ENCODE data around the gene SUPT3H.
"Not testable (repeated sequence)": the region's sequence is repeated elsewhere in the genome, so short reads cannot be mapped to it uniquely, and the experiment has no call there.

Gene SUPT3H

DNA sequence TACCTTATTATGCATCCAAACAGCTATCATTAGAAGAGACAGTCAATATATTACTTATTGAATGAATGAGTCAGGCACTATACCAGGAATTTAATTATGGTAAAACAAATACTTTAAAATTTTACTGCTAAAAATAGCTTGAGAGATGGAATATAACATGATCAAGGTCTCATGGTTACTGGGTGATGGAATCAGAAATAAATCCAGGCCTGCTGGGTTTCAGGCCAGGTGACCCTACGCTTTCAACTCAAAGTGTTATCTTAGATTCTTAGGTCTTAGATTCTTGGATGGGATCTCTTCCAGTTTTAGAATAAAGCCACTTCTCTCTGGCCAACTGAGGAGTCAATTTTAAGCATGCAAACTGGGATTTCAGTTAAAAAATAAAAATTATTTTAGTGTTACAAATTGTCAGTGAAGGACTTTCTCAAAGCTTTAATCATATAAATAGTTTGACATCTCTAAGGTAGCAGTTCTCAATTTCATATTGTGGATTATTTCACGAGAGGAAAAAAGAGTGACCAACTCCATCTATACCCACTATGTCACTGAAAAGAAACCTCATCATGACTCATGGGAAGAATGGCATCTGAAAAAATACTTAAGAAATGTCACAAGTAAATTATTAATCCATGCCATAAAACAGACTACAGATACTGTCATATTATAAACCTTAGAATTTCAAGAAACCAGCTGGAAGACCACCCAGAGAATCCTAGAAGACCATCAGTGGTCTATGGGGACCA lies 333.1 kb downstream of the SUPT3H start:
- DNase-seq, result no peak

DNA sequence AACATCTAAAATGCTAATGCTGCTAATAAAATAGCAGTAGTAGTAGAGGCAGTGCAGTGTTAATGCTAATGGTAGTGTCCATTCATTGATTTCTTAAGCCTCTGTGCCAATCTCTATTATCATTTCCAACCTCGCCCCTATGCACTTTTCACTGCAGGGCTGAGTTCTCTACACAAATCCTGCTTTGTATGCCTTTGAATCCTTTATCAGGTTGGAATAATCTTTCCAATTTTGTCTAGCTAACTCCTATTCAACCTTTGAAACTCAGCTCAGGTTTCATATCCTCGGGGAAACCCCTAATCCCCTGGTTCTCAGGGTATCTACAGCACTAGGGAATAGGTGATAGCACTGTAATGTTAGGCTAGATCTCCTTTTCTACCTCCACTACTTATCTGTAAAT lies 333.6 kb downstream of the SUPT3H start:
- no peak for DNase-seq

DNA sequence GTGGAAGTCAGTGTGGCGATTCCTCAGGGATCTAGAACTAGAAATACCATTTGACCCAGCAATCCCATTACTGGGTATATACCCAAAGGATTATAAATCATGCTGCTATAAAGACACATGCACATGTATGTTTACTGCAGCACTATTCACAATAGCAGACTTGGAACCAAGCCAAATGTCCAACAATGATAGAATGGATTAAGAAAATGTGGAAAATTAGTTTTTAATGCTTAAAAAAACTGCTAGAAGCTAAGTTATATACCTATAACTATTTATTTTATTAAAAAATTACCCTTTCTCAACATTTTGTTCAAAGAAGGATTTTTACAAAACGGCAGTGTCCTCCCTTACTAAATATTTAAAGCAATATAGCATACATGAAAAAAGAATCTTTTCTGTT lies 335.1 kb downstream of the SUPT3H start:
- DNase-seq, result not testable (repeated sequence)

DNA sequence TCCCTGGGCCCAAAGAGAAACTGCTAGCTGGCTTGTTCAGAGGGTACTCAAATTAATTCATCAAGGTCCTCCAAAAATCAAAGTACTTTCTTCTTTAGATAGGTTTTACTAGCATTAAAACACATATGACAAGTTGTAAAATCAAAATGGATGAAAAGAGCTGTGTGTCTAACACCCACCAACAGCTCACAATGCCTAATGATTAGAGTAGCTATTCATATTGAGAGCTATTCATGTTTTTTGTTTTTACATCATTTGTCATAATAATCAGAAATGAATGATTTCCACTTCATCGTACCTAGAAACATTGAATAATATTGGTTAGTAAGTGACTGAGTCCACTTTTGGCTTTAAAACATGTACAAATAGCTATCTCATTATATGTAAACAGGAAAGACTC lies 339.5 kb downstream of the SUPT3H start:
- DNase-seq, result no peak

DNA sequence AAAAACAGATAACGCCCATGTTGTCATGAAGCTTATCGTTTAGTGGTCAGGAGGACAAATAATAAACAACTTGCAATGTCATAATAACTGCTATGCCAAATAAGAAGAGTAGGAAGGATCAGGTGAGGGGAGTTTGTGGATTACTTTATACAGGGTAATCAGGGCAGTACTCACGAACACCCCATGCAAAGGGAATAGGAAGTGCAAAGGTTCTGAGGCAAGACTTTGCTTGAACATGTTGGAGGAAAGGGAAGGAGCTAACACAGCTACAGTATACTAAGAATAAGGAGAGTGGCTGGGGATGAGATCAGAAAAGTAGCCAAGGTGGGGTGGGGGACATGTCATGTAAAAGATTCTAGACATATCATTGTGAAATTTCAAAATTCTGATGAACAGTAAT lies 341.6 kb downstream of the SUPT3H start:
- DNase-seq, result no peak

DNA sequence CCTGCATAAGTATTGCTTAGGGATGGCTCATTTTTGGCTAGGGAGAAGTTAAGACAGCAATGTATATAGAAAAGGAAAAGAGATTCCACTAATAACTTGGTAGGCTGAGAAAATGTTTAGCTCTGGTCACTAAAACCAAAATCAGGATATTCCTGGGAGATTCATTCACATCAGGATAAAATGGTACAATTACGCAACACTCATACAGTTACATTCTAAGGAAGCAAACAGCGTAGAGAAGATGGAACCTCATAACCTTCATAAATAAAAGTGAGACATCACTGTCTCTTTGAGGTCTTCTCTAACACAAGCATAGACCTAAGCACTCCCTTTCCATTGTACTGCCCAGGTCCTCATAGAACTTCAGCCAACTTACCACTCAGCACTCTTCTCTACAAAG lies 345.3 kb downstream of the SUPT3H start:
- DNase-seq, result no peak

DNA sequence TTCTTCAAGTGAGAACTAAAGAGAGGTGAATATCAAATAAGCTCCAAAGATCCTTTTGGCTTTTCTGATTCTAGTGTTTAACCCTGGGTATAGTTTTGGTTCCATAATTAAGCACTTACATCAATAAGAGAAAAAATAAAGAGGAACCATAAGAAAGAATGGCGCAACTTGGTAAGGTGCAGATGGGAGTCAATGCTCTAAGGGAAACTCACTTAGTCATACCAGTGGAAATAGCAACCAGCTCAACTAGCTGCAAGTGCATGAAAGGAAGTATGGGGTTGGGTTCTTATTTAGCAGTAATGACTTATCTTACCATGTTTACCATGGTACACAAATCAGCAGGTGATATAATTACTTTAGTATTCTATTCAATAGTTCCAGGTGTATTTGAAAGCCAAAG lies 346.1 kb downstream of the SUPT3H start:
- DNase-seq, result peak; percentile 19

DNA sequence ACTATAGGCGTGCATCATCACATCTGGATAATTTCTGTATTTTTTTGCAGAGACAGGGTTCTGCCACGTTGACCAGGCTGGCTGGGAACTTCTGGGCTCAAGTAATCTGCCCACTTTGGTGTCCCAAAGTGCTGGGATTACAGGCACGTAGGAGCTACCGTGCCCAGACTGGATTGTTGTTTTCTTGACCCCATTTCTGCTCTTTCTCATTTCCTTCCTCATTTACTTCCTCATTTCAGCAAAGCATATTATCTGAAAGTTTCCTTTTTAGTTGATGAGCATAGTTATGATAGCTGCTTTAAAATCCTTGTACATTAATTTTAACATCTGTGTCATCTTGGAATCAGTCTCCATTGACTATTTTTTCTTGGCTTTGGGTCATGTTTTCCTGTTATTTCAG lies 350.6 kb downstream of the SUPT3H start:
- no peak for DNase-seq

DNA sequence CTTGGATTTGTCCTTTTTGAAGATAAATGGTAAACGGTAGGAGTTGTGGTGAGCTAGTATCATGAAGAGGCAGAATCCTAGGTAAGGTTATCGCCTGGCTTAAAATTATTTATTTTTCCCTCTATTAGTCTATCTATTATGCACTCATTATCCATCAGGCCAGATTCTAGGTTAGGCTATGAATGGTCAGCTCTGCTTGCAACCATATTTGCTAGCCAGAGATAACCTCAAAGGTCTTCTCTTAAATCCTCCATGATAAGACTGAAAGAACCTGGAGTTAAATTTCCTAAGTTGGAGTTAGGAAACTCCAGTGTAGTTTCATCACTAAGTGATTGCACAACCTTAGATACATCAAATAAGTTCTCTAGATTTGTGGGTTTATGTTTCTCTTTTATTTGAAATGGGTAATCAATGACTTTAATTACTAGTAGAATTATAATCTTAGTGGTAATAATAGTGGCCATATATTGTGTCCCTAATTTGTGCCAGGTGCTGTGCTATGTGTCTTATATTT lies 351.7 kb downstream of the SUPT3H start:
- DNase-seq, result no peak

DNA sequence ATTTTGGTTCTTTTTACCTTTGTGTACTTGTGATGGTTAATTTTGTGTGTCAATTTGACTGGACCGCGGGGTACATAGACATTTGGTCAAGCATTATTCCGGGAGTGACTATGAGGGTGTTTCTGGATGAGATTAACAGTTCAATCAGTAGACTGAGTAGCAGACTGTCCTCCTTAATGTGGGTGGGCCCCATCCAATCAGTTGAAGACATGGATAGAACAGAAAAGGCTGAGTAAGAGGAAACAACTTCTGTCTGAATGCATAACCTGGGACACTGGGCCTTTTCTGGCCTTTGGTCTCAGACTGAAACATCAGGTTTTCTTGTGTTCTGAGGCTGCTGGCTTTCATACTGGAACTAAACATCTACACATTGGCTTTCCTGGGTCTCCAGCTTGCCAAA lies 353.1 kb downstream of the SUPT3H start:
- no peak for DNase-seq

DNA sequence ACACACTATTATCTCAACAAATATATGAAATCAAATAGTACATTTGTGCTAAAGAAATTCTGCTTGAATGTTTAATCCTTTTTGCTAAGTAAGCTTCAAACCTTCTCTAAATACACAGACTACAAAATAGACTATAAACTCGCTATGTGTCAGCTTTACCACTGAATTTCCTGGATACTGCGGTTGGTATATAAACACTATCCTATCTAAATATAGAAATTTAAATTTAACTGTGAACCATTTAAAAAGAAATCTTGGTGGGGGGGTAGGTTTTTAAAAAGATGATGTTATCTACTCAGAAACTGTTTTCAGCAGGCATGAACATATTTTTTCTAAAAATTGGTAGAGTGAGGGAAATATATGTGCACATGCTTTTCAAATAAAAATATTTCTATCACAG lies 356.1 kb downstream of the SUPT3H start:
- no peak for DNase-seq

DNA sequence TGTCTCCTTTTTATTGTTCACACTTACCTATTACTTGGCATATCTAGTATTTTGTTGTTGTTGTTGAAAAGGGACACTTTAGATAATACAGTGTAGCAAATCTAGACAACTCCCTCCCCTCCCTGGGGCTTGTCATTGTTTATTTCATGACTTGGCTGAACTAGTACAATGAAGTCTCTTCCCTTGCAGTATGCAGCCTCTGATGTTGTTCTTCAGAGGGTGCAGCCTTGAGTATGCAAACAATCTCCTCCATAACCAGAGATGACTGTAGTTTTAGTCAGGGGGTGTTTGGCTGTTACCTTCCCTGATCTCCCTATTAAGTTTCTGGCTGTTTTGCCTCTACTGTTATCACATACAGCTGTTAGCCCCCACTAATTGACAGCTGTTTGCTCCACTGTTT lies 365.0 kb downstream of the SUPT3H start:
- DNase-seq, result no peak

DNA sequence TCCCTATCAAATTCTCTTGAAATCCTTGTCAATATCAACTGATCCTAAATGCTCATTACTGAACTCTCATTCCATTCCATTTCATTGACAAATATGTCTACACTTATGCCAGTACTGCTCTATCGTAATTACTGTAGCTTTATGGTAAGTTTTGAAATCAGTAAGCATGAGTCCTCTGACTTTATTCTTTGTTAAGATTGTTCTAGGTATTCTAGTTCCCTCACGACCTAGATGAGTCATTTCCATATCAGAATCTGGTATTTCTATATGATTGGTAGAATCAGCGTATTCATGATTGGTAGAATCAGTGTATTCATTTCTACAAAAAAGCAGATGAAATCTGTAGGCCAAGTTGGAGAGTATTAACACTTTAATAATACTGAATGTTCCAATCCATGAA lies 368.2 kb downstream of the SUPT3H start:
- DNase-seq, result no peak

DNA sequence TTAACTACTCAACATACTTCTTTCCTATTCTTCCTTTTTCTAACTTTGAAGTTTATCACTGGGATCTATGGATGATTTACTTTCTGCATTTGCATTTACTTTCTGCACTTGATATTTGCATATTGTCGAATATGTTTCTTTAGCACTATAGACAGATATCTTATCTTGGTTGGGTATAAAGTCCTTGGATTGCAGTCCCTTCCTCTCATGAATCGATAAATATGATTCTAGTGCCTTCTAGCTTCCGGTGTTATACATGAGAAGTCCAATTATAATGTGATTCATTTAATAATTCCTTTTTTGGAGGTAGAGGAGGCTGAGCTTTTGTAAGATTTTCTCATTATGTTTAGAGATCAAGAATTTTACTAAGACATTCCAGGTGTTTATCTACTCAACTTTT lies 370.8 kb downstream of the SUPT3H start:
- no peak for DNase-seq

DNA sequence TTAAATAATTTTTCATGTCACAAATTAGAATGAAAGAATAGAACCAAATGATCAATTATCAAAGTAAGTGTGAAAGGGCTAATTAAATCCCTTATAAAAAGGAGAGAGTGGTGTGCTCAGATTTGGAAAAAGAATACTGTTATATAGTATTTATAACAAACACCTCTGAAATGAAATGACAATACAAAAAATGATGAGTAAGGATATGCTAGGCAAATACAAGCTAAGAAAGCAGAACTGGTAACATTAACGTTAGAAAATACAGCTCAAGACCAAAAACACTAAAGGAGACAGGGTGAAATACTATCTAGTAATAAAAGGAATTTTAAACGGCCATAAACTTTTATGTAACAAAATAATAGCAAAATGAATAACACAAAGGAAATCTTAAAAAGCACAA lies 373.8 kb downstream of the SUPT3H start:
- no peak for DNase-seq

DNA sequence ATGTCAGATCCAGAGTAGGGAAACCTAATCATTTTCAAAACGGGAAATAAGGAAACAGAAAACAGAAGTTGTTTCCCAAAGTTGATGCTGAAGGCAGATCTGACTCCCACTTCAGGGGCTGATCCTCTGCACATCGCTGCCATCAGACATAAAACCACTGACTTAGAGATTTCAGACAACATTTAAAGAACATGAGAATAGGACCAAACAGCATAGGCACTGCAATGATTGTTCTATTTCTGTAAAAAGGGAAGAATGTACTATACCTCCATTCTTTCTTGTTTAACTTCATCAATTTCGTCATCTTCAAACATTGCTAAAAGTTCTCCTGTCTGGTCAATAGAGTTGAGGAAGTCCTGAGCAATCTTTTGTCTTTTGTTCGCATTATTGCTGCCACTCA lies 374.3 kb downstream of the SUPT3H start:
- no peak for DNase-seq

DNA sequence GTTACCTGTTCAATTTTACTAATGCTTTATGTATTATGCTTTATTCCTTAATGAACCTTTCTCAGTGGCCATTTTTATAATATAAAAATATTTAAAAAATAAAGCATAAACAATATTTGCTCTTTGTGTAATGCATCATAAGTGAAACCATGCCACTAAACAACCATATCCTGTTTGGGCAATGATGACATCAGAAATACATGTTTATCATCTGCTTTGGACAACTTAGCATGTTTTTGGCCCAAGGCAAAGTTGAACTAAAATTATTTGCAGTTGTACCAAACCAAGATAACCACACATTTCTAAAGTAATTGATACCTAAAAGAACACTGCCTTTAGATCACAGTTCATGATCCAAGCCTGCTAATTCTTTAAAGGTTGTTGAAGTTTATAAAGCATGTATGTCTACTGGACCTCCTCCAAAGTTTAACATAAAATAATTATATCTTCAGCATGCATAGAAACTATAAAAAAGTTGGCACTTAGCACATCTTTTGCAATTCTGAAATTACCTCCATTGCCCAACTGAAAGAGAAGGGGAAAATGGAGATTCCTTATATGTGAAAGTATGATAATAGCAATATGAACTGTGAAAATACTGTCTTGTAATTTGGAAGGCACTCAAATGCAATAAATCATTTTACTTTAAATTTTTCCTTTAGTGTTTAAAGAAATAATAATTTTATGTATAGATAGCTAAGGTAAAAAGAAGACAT lies 375.2 kb downstream of the SUPT3H start:
- DNase-seq, result no peak

DNA sequence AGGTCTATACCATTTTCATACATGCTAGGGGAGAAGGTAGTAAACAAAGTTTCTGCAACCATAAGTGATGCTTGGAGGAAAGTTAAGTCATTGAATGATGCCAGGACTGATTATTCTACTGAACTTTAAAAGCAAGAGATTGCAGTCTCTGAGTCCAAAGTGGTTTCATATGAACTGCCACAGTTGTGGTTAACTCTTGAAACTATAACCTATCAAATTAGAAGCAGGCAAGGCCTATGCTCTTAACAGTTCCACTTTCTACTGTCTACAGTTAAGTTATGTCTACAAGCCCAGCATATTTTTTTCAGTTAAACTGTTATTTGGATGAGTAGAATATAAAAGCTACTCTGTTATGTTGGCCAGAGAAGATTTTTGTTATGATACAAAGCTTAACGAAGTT lies 376.1 kb downstream of the SUPT3H start:
- no peak for DNase-seq

DNA sequence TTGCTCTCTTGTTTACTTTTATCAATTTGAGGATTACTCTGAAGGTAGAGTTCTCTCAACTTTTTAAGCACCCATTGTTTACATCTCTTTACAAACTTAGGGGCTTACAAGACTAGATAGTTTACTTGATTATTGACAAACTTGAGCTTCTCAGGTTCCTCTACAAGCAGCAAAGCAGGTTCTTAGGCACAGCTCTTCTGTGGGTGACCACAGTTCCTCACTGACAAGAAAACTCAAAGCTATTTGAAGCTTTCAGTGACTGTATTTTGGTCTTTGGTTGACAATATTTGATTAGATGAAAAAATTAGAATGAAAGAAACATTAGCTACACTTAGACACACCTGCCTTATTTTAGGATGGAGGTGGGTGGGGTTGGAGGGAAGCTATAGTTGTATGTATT lies 376.9 kb downstream of the SUPT3H start:
- no peak for DNase-seq

DNA sequence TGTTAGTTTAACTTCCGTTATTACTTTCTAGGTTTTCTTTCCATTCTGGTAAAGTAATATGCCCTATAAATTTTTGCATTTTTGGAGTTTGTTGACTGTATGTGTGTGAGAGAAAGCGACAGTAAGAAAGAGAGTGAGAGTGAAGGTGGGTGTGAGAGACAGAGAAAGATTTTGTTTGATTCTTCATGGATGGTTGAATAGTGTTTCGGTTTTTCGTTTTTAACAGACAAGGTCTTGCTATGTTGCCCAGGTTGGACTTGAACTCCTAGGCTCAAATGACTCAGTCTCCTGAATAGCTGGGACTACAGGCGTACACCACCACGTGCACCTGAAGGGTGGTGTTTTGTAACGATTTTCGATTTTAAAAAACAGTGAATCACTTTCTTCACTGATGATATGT lies 378.7 kb downstream of the SUPT3H start:
- DNase-seq, result no peak

DNA sequence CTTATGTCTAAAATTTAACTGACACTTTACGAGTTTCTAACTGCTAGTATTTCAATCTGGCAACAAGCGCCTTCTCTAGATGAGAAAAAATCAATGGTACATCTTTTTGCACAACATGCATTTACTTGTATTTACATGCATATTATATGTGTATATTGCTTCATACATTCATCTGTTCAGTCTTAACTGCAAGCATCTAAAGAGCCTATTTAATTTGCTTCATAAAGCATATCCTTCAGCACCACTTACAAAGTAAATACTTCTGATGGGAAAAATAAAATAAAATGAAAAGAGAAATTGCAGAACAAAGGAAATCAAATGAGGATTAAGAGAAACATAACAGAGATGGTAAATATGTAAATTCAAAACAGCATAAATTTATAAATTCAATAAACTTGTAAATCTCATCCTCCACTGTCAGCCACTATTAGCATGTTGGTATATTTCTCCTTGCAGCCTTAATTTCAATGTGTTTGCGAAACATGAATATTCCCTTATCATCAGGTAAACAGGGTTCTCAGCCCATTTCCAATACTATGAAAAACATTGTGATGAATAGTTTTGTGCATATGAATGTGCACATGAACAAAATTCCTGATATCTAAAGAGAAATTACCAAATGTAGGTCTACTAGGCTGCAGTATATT lies 382.1 kb downstream of the SUPT3H start:
- no peak for DNase-seq

DNA sequence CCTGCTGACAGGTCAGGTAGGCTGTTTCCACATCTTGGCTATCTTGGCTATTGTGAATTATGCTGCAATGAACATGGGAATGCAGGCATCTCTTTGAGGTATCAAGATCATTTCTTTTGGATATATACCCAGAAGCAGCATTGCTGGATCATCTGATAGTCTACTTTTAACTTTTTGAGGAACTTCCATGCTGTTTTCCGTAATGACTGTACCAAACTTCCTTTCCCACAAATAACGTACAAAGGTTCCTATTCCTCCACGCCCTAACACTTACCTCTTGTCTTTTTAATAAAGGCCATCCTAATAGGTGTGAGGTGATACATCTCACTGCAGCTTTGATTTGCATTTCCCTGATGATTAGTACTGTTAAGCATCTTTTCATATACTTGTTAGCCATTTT lies 388.3 kb downstream of the SUPT3H start:
- DNase-seq, result no peak

DNA sequence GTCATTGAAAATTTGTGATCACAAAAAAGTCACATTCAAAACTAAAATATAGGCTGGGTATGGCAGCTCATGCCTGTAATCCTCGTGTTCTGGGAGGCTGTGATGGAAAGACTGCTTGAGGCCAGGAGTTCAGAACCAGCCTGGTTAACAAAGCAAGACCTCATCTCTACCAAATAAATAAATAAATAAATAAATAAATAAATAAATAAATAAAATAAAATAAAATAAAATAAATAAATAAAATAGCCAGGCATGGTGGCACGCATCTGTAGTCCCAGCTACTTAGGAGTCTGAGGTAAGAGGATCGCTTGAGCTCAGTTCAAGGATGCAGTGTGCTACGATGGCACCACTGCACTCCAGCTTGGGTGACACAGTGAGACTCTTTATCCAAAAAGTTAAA lies 392.7 kb downstream of the SUPT3H start:
- no peak for DNase-seq
